Activated CD8-positive, alpha-beta memory T cell treated with anti-CD3 and anti-CD28 coated beads, Interleukin-2, amount 50 U/mL, for 1 hour (primary cell): ENCODE results near the gene KDM4C.
"Not testable (repeated sequence)": the region's sequence is repeated elsewhere in the genome, so short reads cannot be mapped to it uniquely, and the experiment has no call there.

Source experiments
- DNase-seq: peaks from one replicate; pipeline ENCODE4 v3.0.0-alpha.2; 2020; ENCODE audit errors: extremely low read depth

KDM4C gene

GRCh38 chr9:6931913-6932312 lies 174.1 kb downstream of the KDM4C start:
- no peak for DNase-seq

GRCh38 chr9:6936103-6936502 lies 178.3 kb downstream of the KDM4C start:
- DNase-seq: no peak

GRCh38 chr9:6937209-6937608 lies 179.4 kb downstream of the KDM4C start:
- DNase-seq: no peak

- DNase-seq: no peak
Observed at GRCh38 chr9:6938447-6938846, 180.7 kb downstream of the KDM4C start.

- no peak for DNase-seq
Observed at GRCh38 chr9:6938873-6939272, 181.1 kb downstream of the KDM4C start.

- no peak for DNase-seq
Observed at GRCh38 chr9:6941501-6941900, 183.7 kb downstream of the KDM4C start.

GRCh38 chr9:6942406-6942805 lies 184.6 kb downstream of the KDM4C start:
- DNase-seq: no peak

GRCh38 chr9:6943293-6943692 lies 185.5 kb downstream of the KDM4C start:
- no peak for DNase-seq

- DNase-seq: no peak
Observed at GRCh38 chr9:6944093-6944551, 186.3 kb downstream of the KDM4C start.

- no peak for DNase-seq
Observed at GRCh38 chr9:6944896-6945295, 187.1 kb downstream of the KDM4C start.

- no peak for DNase-seq
Observed at GRCh38 chr9:6945816-6946215, 188.0 kb downstream of the KDM4C start.

- DNase-seq: no peak
Observed at GRCh38 chr9:6946583-6947166, 188.9 kb downstream of the KDM4C start.

- not testable (repeated sequence) for DNase-seq
Observed at GRCh38 chr9:6948921-6949320, 191.1 kb downstream of the KDM4C start.

- DNase-seq: no peak
Observed at GRCh38 chr9:6955251-6955921, 197.6 kb downstream of the KDM4C start.

GRCh38 chr9:6956879-6957278 lies 199.1 kb downstream of the KDM4C start:
- no peak for DNase-seq

GRCh38 chr9:6959270-6960000 lies 201.7 kb downstream of the KDM4C start:
- no peak for DNase-seq

- no peak for DNase-seq
Observed at GRCh38 chr9:6960777-6961176, 203.0 kb downstream of the KDM4C start.

- DNase-seq: no peak
Observed at GRCh38 chr9:6961845-6962522, 204.2 kb downstream of the KDM4C start.

GRCh38 chr9:6965566-6965965 lies 207.8 kb downstream of the KDM4C start:
- DNase-seq: no peak

GRCh38 chr9:6968271-6968670 lies 210.5 kb downstream of the KDM4C start:
- no peak for DNase-seq

GRCh38 chr9:6969805-6970204 lies 212.0 kb downstream of the KDM4C start:
- DNase-seq: no peak

GRCh38 chr9:6973089-6973488 lies 215.3 kb downstream of the KDM4C start:
- no peak for DNase-seq
